Measurements from ENCODE around the gene RBM43.
A peak's percentile ranks its signal among the peaks of the same experiment; 100 is the strongest.
"Not testable (repeated sequence)": the region's sequence is repeated elsewhere in the genome, so short reads cannot be mapped to it uniquely, and the experiment has no call there.

Gene RBM43

GRCh38 chr2:151261231-151261976, at the start of gene RBM43:
RBM43 (minus strand) TSS chr2:151261863; CDS start chr2:151261727, 136 bp downstream.
- DNase-seq = peak; percentile 77

- DNase-seq = not testable (repeated sequence)
These were observed 48.6 kb upstream of the RBM43 start for GRCh38 chr2:151310313-151310712.

GRCh38 chr2:151306621-151307020, 45.0 kb upstream of the RBM43 start:
- DNase-seq = no peak

- DNase-seq = no peak
These were observed 43.5 kb upstream of the RBM43 start for GRCh38 chr2:151305129-151305691.

GRCh38 chr2:151302879-151303278, 41.2 kb upstream of the RBM43 start:
- no peak for DNase-seq

- no peak for DNase-seq
These were observed 40.7 kb upstream of the RBM43 start for GRCh38 chr2:151302404-151302803.

- DNase-seq = no peak
These were observed 38.4 kb upstream of the RBM43 start for GRCh38 chr2:151299920-151300539.

- no peak for DNase-seq
These were observed 36.2 kb upstream of the RBM43 start for GRCh38 chr2:151297882-151298281.

GRCh38 chr2:151295926-151296325, 34.3 kb upstream of the RBM43 start:
- not testable (repeated sequence) for DNase-seq

- DNase-seq = no peak
These were observed 30.9 kb upstream of the RBM43 start for GRCh38 chr2:151292546-151292945.

GRCh38 chr2:151292141-151292540, 30.5 kb upstream of the RBM43 start:
- DNase-seq = no peak

GRCh38 chr2:151291224-151291623, 29.6 kb upstream of the RBM43 start:
- no peak for DNase-seq

GRCh38 chr2:151289972-151290866, 28.6 kb upstream of the RBM43 start:
- DNase-seq = no peak

GRCh38 chr2:151287513-151288250, 26.0 kb upstream of the RBM43 start:
- DNase-seq = no peak

GRCh38 chr2:151282401-151282800, 20.7 kb upstream of the RBM43 start:
- DNase-seq = no peak

- DNase-seq = no peak
These were observed 18.6 kb upstream of the RBM43 start for GRCh38 chr2:151280271-151280670.

GRCh38 chr2:151278487-151278886, 16.8 kb upstream of the RBM43 start:
- DNase-seq = no peak

- DNase-seq = no peak
These were observed 15.4 kb upstream of the RBM43 start for GRCh38 chr2:151277067-151277466.

- DNase-seq = no peak
These were observed 13.6 kb upstream of the RBM43 start for GRCh38 chr2:151275291-151275690.

GRCh38 chr2:151271824-151272223, 10.2 kb upstream of the RBM43 start:
- no peak for DNase-seq

- DNase-seq = no peak
These were observed 8.3 kb upstream of the RBM43 start for GRCh38 chr2:151269798-151270568.

GRCh38 chr2:151268085-151268484, 6.4 kb upstream of the RBM43 start:
- DNase-seq = no peak

All from NCI-H1436 (cell line).